ENCODE measurements around the gene VPS52. TPM values are rescaled to one million over a fixed set of nuclear protein-coding genes. Genes with fewer than 3 reads are reported as not detected.

The VPS52 gene
- total and polyA plus RNA-seq, 9 of the 15 experiments (the other 6 are each of a cell fraction or from before 2014, with no cell fraction given) = 24.4 to 103 (median 40.2) TPM

DNA sequence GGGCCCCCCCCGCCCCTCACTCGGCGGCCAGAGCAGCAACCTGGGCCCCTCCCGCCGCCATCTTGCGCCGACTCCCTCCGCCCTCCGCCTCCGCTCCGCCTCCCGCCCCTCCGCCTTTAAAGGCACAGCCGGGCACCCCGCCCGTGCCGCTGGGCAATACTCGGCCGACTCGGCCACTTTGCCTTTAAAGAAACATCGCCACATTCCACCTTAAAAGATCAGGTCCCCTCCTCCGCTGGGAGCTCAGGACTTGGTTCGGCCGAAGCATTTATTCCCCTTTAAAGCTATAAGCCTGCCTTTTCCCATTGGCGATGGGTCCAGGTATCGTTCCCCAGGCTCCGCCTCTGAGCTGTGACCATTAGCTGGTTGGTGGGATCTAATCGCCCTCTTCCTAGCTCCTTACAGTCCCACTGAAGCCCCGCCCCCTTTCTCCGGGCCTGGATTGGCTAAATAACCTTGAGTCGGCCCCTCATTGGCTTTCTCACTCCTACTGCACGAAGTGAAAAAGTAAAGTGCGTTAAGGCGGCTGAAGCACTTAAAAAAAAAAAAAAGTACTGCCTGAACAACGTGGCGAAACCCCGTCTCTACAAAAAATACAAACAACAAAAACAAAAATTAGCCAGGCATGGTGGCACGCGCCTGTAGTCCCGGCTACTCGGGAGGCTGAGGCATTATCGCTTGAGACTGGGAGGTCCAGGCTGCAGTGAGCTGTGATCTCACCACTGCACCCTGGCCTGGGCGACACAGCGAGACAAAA is 46.2 kb upstream of the VPS52 start, which contains the start of gene ZBTB22 (continued):
- TF ChIP-seq AFF1 (IDR thresholded peaks at IDR 0.05; ENCODE audit: low read depth in 1 of 2, partially characterized antibody in 2 of 2) (peak in 1 of 2 experiments; percentile 56), TAL1 (IDR thresholded peaks at IDR 0.05) (no peak), AFF4 (CRISPR knock-in tag; IDR thresholded peaks at IDR 0.05) (no peak), POU5F1 (IDR thresholded peaks at IDR 0.05; ENCODE audit: borderline replicate concordance, low read depth, low read length, partially characterized antibody) (no peak), ELF1 (tag; IDR thresholded peaks at IDR 0.05) (no peak), CUX1 (CRISPR knock-in tag; IDR thresholded peaks at IDR 0.05) (no peak)
- TF ChIP-seq, protein P1, sequence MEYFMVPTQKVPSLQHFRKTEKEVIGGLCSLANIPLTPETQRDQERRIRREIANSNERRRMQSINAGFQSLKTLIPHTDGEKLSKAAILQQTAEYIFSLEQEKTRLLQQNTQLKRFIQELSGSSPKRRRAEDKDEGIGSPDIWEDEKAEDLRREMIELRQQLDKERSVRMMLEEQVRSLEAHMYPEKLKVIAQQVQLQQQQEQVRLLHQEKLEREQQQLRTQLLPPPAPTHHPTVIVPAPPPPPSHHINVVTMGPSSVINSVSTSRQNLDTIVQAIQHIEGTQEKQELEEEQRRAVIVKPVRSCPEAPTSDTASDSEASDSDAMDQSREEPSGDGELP (CRISPR knock-in tag; IDR thresholded peaks at IDR 0.05; ENCODE audit: borderline replicate concordance) = no peak; the same call in 1 of the 2 replicates
- TF ChIP-seq, protein P2, sequence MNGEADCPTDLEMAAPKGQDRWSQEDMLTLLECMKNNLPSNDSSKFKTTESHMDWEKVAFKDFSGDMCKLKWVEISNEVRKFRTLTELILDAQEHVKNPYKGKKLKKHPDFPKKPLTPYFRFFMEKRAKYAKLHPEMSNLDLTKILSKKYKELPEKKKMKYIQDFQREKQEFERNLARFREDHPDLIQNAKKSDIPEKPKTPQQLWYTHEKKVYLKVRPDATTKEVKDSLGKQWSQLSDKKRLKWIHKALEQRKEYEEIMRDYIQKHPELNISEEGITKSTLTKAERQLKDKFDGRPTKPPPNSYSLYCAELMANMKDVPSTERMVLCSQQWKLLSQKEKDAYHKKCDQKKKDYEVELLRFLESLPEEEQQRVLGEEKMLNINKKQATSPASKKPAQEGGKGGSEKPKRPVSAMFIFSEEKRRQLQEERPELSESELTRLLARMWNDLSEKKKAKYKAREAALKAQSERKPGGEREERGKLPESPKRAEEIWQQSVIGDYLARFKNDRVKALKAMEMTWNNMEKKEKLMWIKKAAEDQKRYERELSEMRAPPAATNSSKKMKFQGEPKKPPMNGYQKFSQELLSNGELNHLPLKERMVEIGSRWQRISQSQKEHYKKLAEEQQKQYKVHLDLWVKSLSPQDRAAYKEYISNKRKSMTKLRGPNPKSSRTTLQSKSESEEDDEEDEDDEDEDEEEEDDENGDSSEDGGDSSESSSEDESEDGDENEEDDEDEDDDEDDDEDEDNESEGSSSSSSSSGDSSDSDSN (IDR thresholded peaks at IDR 0.05; ENCODE audit: borderline replicate concordance in 1 of 2, low read depth in 2 of 2, low read length in 2 of 2) = no peak
